Pancreas (tissue), 10 donors: ENCODE data around the gene KCNB1. TPM values are rescaled to one million over a fixed set of nuclear protein-coding genes. Genes with fewer than 3 reads are reported as not detected.
"Not testable (repeated sequence)": the region's sequence is repeated elsewhere in the genome, so short reads cannot be mapped to it uniquely, and the experiment has no call there.

Source experiments
- ATAC-seq, 4 donors: fragments of 200-7000 bp; cut with Tn5 transposase; one replicate each; pipeline versions ENCODE4 v1.8.0 to v1.9.1; 2020; ENCODE audit warnings: mild to moderate bottlenecking in 4 of 4, moderate library complexity in 4 of 4
- DNase-seq, 6 donors: peaks; one replicate each; pipeline ENCODE4 v3.0.0-alpha.2; 2020
- FAIRE-seq: peaks from 2 replicates; lab custom pipeline; 2012; peaks lifted over from hg19 to GRCh38; lab: Jason Lieb, UNC
- H3K27ac ChIP-seq, 4 donors: fragments of 200-600 bp; sonication (generic); 1 replicate in 3 of 4; 2 replicates in 1 of 4; pipeline versions ENCODE4 v1.5.0 to v1.8.0; 2020
- H3K27me3 ChIP-seq, 4 donors: fragments of 200-600 bp; one replicate each; pipeline ENCODE4 v1.8.0; 2021
- H3K36me3 ChIP-seq, 3 donors: fragments of 200-600 bp; sonication (generic) in 1 of 3; one replicate each; pipeline versions ENCODE4 v1.5.0 to v1.8.0; 2020 to 2021
- H3K4me1 ChIP-seq, 3 donors: fragments of 200-600 bp; one replicate each; pipeline ENCODE4 v1.8.0; 2021
- H3K4me3 ChIP-seq, 4 donors: fragments of 200-600 bp; sonication (generic) in 2 of 4; one replicate each; pipeline versions ENCODE4 v1.5.0 to v1.8.0; 2020 to 2021
- H3K9me3 ChIP-seq, 4 donors: fragments of 200-600 bp; one replicate each; pipeline ENCODE4 v1.8.0; 2021
- CTCF ChIP-seq, 4 donors: fragments of 200-600 bp; sonication (generic) in 3 of 4; IDR thresholded peaks; one replicate each; pipeline versions ENCODE4 v1.5.0 to v1.8.0; 2021; ENCODE audit warnings: antibody characterized with exemption in 4 of 4
- WGBS, 2 donors: extraction: QIAGEN DNeasy Blood & Tissue Kit; methylation state at CpG; one replicate each; pipeline ENCODE4 v1.1.7; 2013; 5-methylcytosine and 5-hydroxymethylcytosine counted together
- intact Hi-C, 3 donors: fragments of 100-400 bp; cut with DNase I; formaldehyde crosslinking; loops; one replicate each; pipeline versions ENCODE4 v1.11.1 to v1.14.2; 2022
- polyA plus RNA-seq, 2 donors: library from polyadenylated mRNA; stranded (reverse); fragments of 200-250 nt; gene quantifications; one replicate each; pipeline ENCODE4 v1.2.3, GENCODE V29; 2013
- total RNA-seq, 6 donors: library from RNA; stranded (reverse); fragmentation: NEBNext Ultra II Directional in 4 of 6; extraction: Animal tissue kit (Norgen Biotek cat#: 25700) in 4 of 6; gene quantifications; one replicate each; pipeline versions ENCODE4 v1.2.1 to v1.2.4, GENCODE V29; 2021 to 2023
- donor health status: healthy with polysubstance abuse.
- donor health status: DM: no; HTN: no; CAD: no; lungs with moderate emphysema.
- donor health status: DM: no; HTN: no; CAD: no.
- donor health status: control.
- donor health status: control.
- donor health status: Bipolar disorder and iron deficiency.
- donor health status: DM: yes; HTN: yes; CAD: no.
- donor health status: DM: no; HTN: no; CAD: no.
- donor health status: DM: no; HTN: no; CAD: no.
- donor health status: DM: yes; HTN: yes; CAD: no.

Gene KCNB1
- total and polyA plus RNA-seq, 8 donors: 0.28 to 2.5 (median 0.31) TPM

DNA sequence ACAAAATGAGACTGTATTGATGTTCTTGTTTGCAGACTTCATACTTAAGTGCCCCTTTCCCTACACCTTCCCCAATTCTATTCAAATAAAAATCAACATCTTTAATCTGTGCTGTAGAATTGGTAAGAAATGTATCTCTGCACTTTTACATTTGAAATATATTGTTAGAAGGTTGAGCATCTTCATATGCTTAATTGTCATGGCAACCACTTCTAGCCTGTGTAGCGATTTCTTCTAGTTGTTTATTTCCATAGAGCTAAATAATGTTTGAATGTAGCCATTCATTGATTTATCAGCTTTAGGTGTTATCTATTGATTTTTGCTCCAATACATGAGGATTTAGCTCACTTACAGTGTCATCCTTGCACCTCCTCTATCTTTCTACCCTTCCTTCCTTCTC is 166.9 kb downstream of the KCNB1 start:
- no peak for DNase-seq
- peaks cover 0 to 7% (median 6%) of the 10 kb centered on the region in 3 donors for H3K4me1 ChIP-seq
- H3K36me3 ChIP-seq: no peaks in the 10 kb centered on the region
- H3K4me3 ChIP-seq: no peak overlapping the region
- no peak for ATAC-seq
- no peak for FAIRE-seq
- no peak overlapping the region for H3K27ac ChIP-seq
- WGBS, 2 donors: 58 to 62% methylated on average over 1 of the region's 1 CpG
- H3K27me3 ChIP-seq: peaks cover 0 to 9% (median 4%) of the 10 kb centered on the region in 4 donors
- TF ChIP-seq CTCF (IDR thresholded peaks at IDR 0.05): no peak
- H3K9me3 ChIP-seq: no peaks in the 10 kb centered on the region
- intact Hi-C loops: no loop called here

GRCh38 chr20:49314052-49314451 is 168.4 kb downstream of the KCNB1 start:
- H3K27me3 ChIP-seq, H3K36me3 ChIP-seq, DNase-seq, ATAC-seq, H3K27ac ChIP-seq, H3K4me1 ChIP-seq, FAIRE-seq, H3K4me3 ChIP-seq, H3K9me3 ChIP-seq, intact Hi-C loops: not testable (repeated sequence)
- 49 to 59% methylated on average over 2 of the region's 2 CpGs for WGBS, 2 donors

Other genes with a start within 250 kb of the KCNB1 start
- 10 to 100 TPM in 2 of 6 donors, 1 to 10 TPM in 4; 5.9 to 15.7 (median 7.2) TPM for gene ZNFX1, start 204.6 kb downstream of the KCNB1 start, total RNA-seq
- gene ZNFX1, start 204.6 kb downstream of the KCNB1 start, polyA plus RNA-seq: 1 to 10 TPM; 4.3 to 6.2 TPM
- gene PTGIS, start 85.5 kb upstream of the KCNB1 start, total RNA-seq: 10 to 100 TPM in 3 of 6 donors, 1 to 10 TPM in 3; 1.2 to 16.2 (median 6.6) TPM
- gene PTGIS, start 85.5 kb upstream of the KCNB1 start, polyA plus RNA-seq: 1 to 10 TPM; 1.6 to 3.5 TPM
- 10 to 100 TPM in 3 of 6 donors, 1 to 10 TPM in 3; 7.4 to 28.2 (median 9.6) TPM for gene B4GALT5, start 231.2 kb upstream of the KCNB1 start, total RNA-seq
- 1 to 10 TPM; 5.1 to 7.7 TPM for gene B4GALT5, start 231.2 kb upstream of the KCNB1 start, polyA plus RNA-seq